Measurements from ENCODE around the gene HAUS1. TPM values are rescaled to one million over a fixed set of nuclear protein-coding genes. Genes with fewer than 3 reads are reported as not detected.

Gene HAUS1
- total and polyA plus RNA-seq, 2 of the 4 experiments (the other 2 are of a cell fraction) = 25.3 to 33.4 TPM

DNA sequence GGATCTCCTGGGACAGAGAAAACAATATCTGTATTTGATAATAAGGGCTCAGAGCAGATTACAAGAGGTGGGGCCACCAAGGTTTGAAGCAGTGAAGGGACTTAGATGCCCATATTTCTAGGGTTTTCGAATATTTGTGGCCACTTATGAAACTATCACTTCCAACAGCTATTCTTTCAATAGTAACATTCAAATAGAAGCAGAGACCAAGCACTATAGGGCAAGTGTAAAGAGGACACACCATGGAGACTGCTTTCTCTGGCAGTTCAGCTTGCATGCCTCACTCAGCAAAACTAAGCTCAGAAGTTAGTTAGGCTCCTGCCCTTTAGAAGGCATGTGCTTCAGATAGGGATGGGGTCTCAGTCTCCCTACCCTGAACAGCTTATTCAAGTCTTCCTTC, 42.4 kb upstream of the HAUS1 start (continued):
- TF ChIP-seq, protein P1, sequence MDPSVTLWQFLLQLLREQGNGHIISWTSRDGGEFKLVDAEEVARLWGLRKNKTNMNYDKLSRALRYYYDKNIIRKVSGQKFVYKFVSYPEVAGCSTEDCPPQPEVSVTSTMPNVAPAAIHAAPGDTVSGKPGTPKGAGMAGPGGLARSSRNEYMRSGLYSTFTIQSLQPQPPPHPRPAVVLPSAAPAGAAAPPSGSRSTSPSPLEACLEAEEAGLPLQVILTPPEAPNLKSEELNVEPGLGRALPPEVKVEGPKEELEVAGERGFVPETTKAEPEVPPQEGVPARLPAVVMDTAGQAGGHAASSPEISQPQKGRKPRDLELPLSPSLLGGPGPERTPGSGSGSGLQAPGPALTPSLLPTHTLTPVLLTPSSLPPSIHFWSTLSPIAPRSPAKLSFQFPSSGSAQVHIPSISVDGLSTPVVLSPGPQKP (IDR thresholded peaks at IDR 0.05; ENCODE audit: borderline replicate concordance, low read depth, low read length) = no peak
- TF ChIP-seq NFE2L2 (IDR thresholded peaks at IDR 0.05; ENCODE audit: low read depth, low read length) = no peak

DNA sequence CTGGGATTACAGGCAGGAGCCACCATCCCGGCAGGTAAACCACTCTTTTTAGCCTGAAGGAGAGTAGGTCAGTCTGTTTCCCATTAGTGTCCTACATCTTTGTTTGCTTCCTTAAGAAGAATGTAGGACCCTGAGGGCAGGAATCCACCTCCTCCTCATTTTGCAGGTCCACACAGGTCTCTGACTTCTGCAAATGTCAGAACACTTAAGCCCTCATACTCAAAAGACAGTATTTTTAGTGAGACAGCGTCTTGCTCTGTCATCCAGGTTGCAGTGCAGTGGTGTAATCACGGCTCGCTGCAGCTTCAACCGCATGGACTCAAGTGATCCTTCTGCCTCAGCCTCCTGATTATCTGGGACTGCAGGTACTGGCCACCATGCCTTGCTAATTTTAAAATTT, 41.4 kb upstream of the HAUS1 start:
- ChIA-PET CTCF (no interaction called here), POLR2A (ENCODE audit: unreplicated experiment) (no interaction called here)
- H3K14ac ChIP-seq (replicated peaks; ENCODE audit: low read depth, low read length) = no peak overlapping the region
- H3K27me3 ChIP-seq (ENCODE audit: control insufficient read depth, insufficient read depth, low read length) = no peaks in the 10 kb centered on the region
- ATAC-seq (ENCODE audit: low read depth) (no peak), DNase-seq (no peak)
- TF ChIP-seq BHLHE40 (IDR thresholded peaks at IDR 0.05; ENCODE audit: low read depth, low read length) = no peak
- no peak for TF ChIP-seq RCOR1 (IDR thresholded peaks at IDR 0.05; ENCODE audit: insufficient replicate concordance, low read length)
- TF ChIP-seq CEBPB (IDR thresholded peaks at IDR 0.05; ENCODE audit: low read depth, low read length) = no peak
- TF ChIP-seq RFX5 (IDR thresholded peaks at IDR 0.05; ENCODE audit: low read depth, low read length) = no peak
- no peak for TF ChIP-seq MAFK (IDR thresholded peaks at IDR 0.05; ENCODE audit: low read depth, low read length)
- no peak for TF ChIP-seq NFE2L2 (IDR thresholded peaks at IDR 0.05; ENCODE audit: low read depth, low read length)
- TF ChIP-seq, protein P2, sequence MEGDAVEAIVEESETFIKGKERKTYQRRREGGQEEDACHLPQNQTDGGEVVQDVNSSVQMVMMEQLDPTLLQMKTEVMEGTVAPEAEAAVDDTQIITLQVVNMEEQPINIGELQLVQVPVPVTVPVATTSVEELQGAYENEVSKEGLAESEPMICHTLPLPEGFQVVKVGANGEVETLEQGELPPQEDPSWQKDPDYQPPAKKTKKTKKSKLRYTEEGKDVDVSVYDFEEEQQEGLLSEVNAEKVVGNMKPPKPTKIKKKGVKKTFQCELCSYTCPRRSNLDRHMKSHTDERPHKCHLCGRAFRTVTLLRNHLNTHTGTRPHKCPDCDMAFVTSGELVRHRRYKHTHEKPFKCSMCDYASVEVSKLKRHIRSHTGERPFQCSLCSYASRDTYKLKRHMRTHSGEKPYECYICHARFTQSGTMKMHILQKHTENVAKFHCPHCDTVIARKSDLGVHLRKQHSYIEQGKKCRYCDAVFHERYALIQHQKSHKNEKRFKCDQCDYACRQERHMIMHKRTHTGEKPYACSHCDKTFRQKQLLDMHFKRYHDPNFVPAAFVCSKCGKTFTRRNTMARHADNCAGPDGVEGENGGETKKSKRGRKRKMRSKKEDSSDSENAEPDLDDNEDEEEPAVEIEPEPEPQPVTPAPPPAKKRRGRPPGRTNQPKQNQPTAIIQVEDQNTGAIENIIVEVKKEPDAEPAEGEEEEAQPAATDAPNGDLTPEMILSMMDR (conservative IDR thresholded peaks at IDR 0.05; ENCODE audit: low read depth, low read length) = no peak
- TF ChIP-seq MXI1 (IDR thresholded peaks at IDR 0.05; ENCODE audit: borderline replicate concordance, low read depth, low read length) = no peak
- TF ChIP-seq, protein P1 (IDR thresholded peaks at IDR 0.05; ENCODE audit: borderline replicate concordance, low read depth, low read length) = no peak
- no peak for TF ChIP-seq FOS (IDR thresholded peaks at IDR 0.05; ENCODE audit: low read depth, low read length)
- TF ChIP-seq MAZ (IDR thresholded peaks at IDR 0.05; ENCODE audit: borderline replicate concordance, low read depth, low read length) = no peak
- H3K9me3 ChIP-seq (ENCODE audit: control insufficient read depth, insufficient read depth, low read length) = no peaks in the 10 kb centered on the region
- BruUV-seq (replicated peaks) = no TSS peak
- intact Hi-C loops (cut with micrococcal nuclease) = no loop called here
- H4K91ac ChIP-seq (ENCODE audit: insufficient read depth, low read depth, low read length) = no peak overlapping the region
- no peak overlapping the region for H2BK20ac ChIP-seq (ENCODE audit: low read depth, low read length)
- H2AK9ac ChIP-seq (replicated peaks; ENCODE audit: low read depth, low read length, poor library complexity) = no peak overlapping the region
- no peaks in the 10 kb centered on the region; the same call in 1 of the 2 replicates for H3K4me1 ChIP-seq (ENCODE audit: control insufficient read depth, insufficient read depth, low read length)
- H4K20me1 ChIP-seq (ENCODE audit: insufficient read depth, low read length) = peaks cover 5% of the 10 kb centered on the region
- H3K36me3 ChIP-seq (ENCODE audit: control insufficient read depth, insufficient read depth, low read length) = no peaks in the 10 kb centered on the region
- no peak overlapping the region for H2BK120ac ChIP-seq (ENCODE audit: low read depth, low read length)
- H3K79me1 ChIP-seq (ENCODE audit: low read depth in 1 of 2, low read length in 2 of 2) = peaks cover 16 to 35% of the 10 kb centered on the region in 2 experiments
- H3K27ac ChIP-seq (ENCODE audit: insufficient read depth, low read length) = no peak overlapping the region
- H3K9me1 ChIP-seq (ENCODE audit: insufficient read depth, low read length) = peaks cover 8% of the 10 kb centered on the region
- 100% methylated on average over 1 of the region's 5 CpGs; no CpG with 5 or more reads in 1 of the 2 experiments for WGBS, 2 experiments (ENCODE audit: extremely low coverage in 2 of 2, insufficient read length in 1 of 2)
- in situ Hi-C loops (cut with MboI; ENCODE audit: low sequenced_read_pairs) = no loop called here
- H3K23ac ChIP-seq (ENCODE audit: low read depth, low read length) = no peak overlapping the region
- no peak overlapping the region for H2AFZ ChIP-seq (replicated peaks; ENCODE audit: low read length, poor library complexity)
- no peak overlapping the region for H2BK5ac ChIP-seq (ENCODE audit: low read depth, low read length, poor library complexity, severe bottlenecking)
- H4K5ac ChIP-seq (ENCODE audit: low read depth, low read length) = no peak overlapping the region
- no peak overlapping the region for H3K4me2 ChIP-seq (ENCODE audit: low read depth, low read length)
- H3K9ac ChIP-seq (ENCODE audit: low read depth, low read length) = no peak overlapping the region
- no peak overlapping the region for H3K4ac ChIP-seq (ENCODE audit: low read depth, low read length)
- H2AK5ac ChIP-seq (ENCODE audit: low read depth, low read length) = no peak overlapping the region
- H3K18ac ChIP-seq (ENCODE audit: low read depth, low read length) = no peak overlapping the region
- H3K4me3 ChIP-seq (ENCODE audit: insufficient read depth, low read depth, low read length) = no peak overlapping the region
- H2BK15ac ChIP-seq (ENCODE audit: low read depth, low read length) = no peak overlapping the region
- H3K56ac ChIP-seq (ENCODE audit: extremely low read depth, insufficient read depth, low read length) = no peak overlapping the region
- no peak overlapping the region for H4K8ac ChIP-seq (ENCODE audit: low read depth in 2 of 2, low read length in 2 of 2)
- dilution Hi-C loops (cut with HindIII; ENCODE audit: low sequenced_read_pairs, unreplicated experiment) = no loop called here

Measured in IMR-90 (cell line).